ENCODE results near the gene C17orf67. TPM values are rescaled to one million over a fixed set of nuclear protein-coding genes. Genes with fewer than 3 reads are reported as not detected.

The C17orf67 gene
- total and polyA plus RNA-seq, 2 of the 13 experiments (the other 11 are each of a cell fraction or from before 2014, with no cell fraction given) = 0.41 to 0.86 TPM

DNA sequence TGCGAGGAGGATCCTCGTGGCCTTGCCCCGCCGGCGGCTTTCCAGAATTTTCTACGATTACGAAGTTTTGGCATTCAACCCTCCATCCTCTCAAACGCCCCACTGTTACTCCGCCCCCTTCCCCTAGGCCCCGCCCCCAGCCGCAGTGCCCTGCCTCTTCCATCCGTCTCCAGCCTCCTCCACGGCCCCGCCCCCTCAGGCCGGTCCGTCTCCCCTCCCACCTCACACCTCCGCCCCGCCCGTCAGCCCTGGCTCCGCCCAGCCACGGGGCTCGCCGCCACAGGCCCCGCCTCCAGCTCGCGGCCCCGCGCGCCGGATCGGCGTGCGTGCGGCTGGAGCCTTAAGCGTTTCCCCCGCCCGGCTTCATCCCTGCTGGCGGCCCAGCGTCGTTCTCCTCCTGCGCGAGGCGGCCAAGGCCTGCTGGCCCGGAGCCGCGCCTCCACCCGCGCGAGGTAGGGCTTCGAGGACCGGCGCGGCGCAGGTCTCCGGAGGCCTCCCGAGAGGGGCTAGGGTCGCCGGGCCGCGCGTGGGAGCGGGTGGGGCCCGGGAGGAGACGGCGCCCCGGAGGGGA, at the start of gene C17orf67, which contains the start of gene DGKE (continued):
- TF ChIP-seq RBM22 (optimal IDR thresholded peaks at IDR 0.05; ENCODE audit: low read length) (no peak), TRIM24 (CRISPR knock-in tag; IDR thresholded peaks at IDR 0.05) (no peak), RXRA (CRISPR knock-in tag; IDR thresholded peaks at IDR 0.05) (no peak; the same call in 1 of the 2 replicates), ZNF616 (CRISPR knock-in tag; IDR thresholded peaks at IDR 0.05; ENCODE audit: low read depth) (0 out of 2 replicates have a peak, but pooled peaks have one; percentile 83), ZNF431 (CRISPR knock-in tag; IDR thresholded peaks at IDR 0.05; ENCODE audit: borderline replicate concordance, low read depth) (no peak), ZNF274 (CRISPR knock-in tag; IDR thresholded peaks at IDR 0.05) (no peak), REPIN1 (CRISPR knock-in tag; IDR thresholded peaks at IDR 0.05; ENCODE audit: borderline replicate concordance, low read depth) (peak; percentile 57; the same call in 1 of the 2 replicates), FOXA3 (CRISPR knock-in tag; IDR thresholded peaks at IDR 0.05) (0 out of 2 replicates have a peak, but pooled peaks have one; percentile 18), MTF1 (CRISPR knock-in tag; IDR thresholded peaks at IDR 0.05) (peak; percentile 51; the same call in 1 of the 2 replicates), ZNF709 (CRISPR knock-in tag; IDR thresholded peaks at IDR 0.05) (peak; percentile 77; the same call in 1 of the 2 replicates), ZNF101 (CRISPR knock-in tag; IDR thresholded peaks at IDR 0.05; ENCODE audit: borderline replicate concordance, low read depth) (no peak), SIN3B (IDR thresholded peaks at IDR 0.05; ENCODE audit: low read length) (no peak), TOPORS (CRISPR knock-in tag; IDR thresholded peaks at IDR 0.05) (no peak), FOXK1 (CRISPR knock-in tag; IDR thresholded peaks at IDR 0.05; ENCODE audit: borderline replicate concordance, low read depth) (no peak), NFATC3 (CRISPR knock-in tag; IDR thresholded peaks at IDR 0.05) (no peak), PAWR (CRISPR knock-in tag; IDR thresholded peaks at IDR 0.05; ENCODE audit: borderline replicate concordance) (no peak), ERF (CRISPR knock-in tag; IDR thresholded peaks at IDR 0.05) (peak; percentile 18), ZNF574 (CRISPR knock-in tag; IDR thresholded peaks at IDR 0.05) (peak; percentile 41), TBX3 (IDR thresholded peaks at IDR 0.05; ENCODE audit: borderline replicate concordance) (peak; percentile 76), SP5 (CRISPR knock-in tag; IDR thresholded peaks at IDR 0.05; ENCODE audit: borderline replicate concordance, low read depth) (peak; percentile 71), JUN (CRISPR knock-in tag; IDR thresholded peaks at IDR 0.05) (no peak), FOSL2 (CRISPR knock-in tag; IDR thresholded peaks at IDR 0.05) (0 out of 2 replicates have a peak, but pooled peaks have one; percentile 2)
- TF ChIP-seq, protein P1, sequence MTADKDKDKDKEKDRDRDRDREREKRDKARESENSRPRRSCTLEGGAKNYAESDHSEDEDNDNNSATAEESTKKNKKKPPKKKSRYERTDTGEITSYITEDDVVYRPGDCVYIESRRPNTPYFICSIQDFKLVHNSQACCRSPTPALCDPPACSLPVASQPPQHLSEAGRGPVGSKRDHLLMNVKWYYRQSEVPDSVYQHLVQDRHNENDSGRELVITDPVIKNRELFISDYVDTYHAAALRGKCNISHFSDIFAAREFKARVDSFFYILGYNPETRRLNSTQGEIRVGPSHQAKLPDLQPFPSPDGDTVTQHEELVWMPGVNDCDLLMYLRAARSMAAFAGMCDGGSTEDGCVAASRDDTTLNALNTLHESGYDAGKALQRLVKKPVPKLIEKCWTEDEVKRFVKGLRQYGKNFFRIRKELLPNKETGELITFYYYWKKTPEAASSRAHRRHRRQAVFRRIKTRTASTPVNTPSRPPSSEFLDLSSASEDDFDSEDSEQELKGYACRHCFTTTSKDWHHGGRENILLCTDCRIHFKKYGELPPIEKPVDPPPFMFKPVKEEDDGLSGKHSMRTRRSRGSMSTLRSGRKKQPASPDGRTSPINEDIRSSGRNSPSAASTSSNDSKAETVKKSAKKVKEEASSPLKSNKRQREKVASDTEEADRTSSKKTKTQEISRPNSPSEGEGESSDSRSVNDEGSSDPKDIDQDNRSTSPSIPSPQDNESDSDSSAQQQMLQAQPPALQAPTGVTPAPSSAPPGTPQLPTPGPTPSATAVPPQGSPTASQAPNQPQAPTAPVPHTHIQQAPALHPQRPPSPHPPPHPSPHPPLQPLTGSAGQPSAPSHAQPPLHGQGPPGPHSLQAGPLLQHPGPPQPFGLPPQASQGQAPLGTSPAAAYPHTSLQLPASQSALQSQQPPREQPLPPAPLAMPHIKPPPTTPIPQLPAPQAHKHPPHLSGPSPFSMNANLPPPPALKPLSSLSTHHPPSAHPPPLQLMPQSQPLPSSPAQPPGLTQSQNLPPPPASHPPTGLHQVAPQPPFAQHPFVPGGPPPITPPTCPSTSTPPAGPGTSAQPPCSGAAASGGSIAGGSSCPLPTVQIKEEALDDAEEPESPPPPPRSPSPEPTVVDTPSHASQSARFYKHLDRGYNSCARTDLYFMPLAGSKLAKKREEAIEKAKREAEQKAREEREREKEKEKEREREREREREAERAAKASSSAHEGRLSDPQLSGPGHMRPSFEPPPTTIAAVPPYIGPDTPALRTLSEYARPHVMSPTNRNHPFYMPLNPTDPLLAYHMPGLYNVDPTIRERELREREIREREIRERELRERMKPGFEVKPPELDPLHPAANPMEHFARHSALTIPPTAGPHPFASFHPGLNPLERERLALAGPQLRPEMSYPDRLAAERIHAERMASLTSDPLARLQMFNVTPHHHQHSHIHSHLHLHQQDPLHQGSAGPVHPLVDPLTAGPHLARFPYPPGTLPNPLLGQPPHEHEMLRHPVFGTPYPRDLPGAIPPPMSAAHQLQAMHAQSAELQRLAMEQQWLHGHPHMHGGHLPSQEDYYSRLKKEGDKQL (CRISPR knock-in tag; IDR thresholded peaks at IDR 0.05; ENCODE audit: low read depth) = no peak
